Neural cell (in vitro differentiated cells): ENCODE data around the gene SLC24A3.

Source experiments
- POLR2AphosphoS5 ChIP-seq: IDR thresholded peaks from 2 replicates; pipeline ENCODE4 v1.6.1; 2012
- TAF1 ChIP-seq: IDR thresholded peaks from 2 replicates; pipeline ENCODE4 v1.6.1; 2012; ENCODE audit warnings: low read depth

- no peak for TF ChIP-seq TAF1
- no peak for TF ChIP-seq POLR2AphosphoS5
These were observed 135.6 kb downstream of the SLC24A3 start for GRCh38 chr20:19347943-19348456.
